Prostate gland (tissue), 2 donors: ENCODE measurements around the gene RNF167. TPM values are rescaled to one million over a fixed set of nuclear protein-coding genes. Genes with fewer than 3 reads are reported as not detected.

Experiments
- DNase-seq: peaks from one replicate; pipeline ENCODE4 v3.0.0-alpha.2; 2019; ENCODE audit warnings: low spot score
- H3K27ac ChIP-seq, 2 donors: fragments of 200-600 bp; sonication (generic); 2 replicates each; pipeline ENCODE4 v1.5.1; 2017 to 2019
- H3K27me3 ChIP-seq: fragments of 200-600 bp; sonication (generic); replicated peaks from 2 replicates; pipeline ENCODE4 v1.5.1; 2019; ENCODE audit not compliant: insufficient read depth
- H3K36me3 ChIP-seq, 2 donors: fragments of 200-600 bp; sonication (generic); 1 replicate in 1 of 2; 2 replicates in 1 of 2; pipeline versions ENCODE4 v1.5.1 to v1.8.1; 2017 to 2019
- H3K4me1 ChIP-seq: fragments of 200-600 bp; sonication (generic); replicated peaks from 2 replicates; pipeline ENCODE4 v1.5.1; 2019
- H3K4me3 ChIP-seq, 2 donors: fragments of 200-600 bp; sonication (generic); 2 replicates each; pipeline ENCODE4 v1.5.1; 2017 to 2019
- H3K9me3 ChIP-seq: fragments of 200-600 bp; sonication (generic); 2 replicates; pipeline ENCODE4 v1.5.1; 2017
- POLR2A ChIP-seq: fragments of 450-650 bp; IDR thresholded peaks from one replicate; pipeline ENCODE4 v1.6.1; 2016; ENCODE audit warnings: antibody characterized with exemption, mild to moderate bottlenecking
- POLR2AphosphoS5 ChIP-seq: sonication (generic); formaldehyde crosslinking; IDR thresholded peaks from one replicate; pipeline ENCODE4 v1.6.1; 2017; ENCODE audit warnings: antibody characterized with exemption
- WGBS: methylation state at CpG from one replicate; pipeline ENCODE4 v1.1.5; 2018; 5-methylcytosine and 5-hydroxymethylcytosine counted together
- intact Hi-C: fragments of 100-400 bp; cut with DNase I; formaldehyde crosslinking; loops from one replicate; pipeline ENCODE4 v1.14.2; 2022
- total RNA-seq, 2 donors: library from RNA; depleted of rRNA; stranded (reverse); fragments of >200 nt; gene quantifications; one replicate each; pipeline ENCODE4 v1.1.0, GENCODE V29; 2016
- TF ChIP-seq, protein P1 (sequence below), 4 experiments: fragments of 200-600 bp in 2 of 4; fragments of 450-650 bp in 2 of 4; sonication (generic) in 2 of 4; IDR thresholded peaks; 1 replicate in 3 of 4; 2 replicates in 1 of 4; pipeline ENCODE4 v1.5.1; 2016 to 2019; ENCODE audit warnings: antibody characterized with exemption in 4 of 4, mild to moderate bottlenecking in 2 of 4, moderate library complexity in 2 of 4

Gene RNF167
- total RNA-seq, 2 donors from 2014 or later: 78.7 to 138 TPM

DNA sequence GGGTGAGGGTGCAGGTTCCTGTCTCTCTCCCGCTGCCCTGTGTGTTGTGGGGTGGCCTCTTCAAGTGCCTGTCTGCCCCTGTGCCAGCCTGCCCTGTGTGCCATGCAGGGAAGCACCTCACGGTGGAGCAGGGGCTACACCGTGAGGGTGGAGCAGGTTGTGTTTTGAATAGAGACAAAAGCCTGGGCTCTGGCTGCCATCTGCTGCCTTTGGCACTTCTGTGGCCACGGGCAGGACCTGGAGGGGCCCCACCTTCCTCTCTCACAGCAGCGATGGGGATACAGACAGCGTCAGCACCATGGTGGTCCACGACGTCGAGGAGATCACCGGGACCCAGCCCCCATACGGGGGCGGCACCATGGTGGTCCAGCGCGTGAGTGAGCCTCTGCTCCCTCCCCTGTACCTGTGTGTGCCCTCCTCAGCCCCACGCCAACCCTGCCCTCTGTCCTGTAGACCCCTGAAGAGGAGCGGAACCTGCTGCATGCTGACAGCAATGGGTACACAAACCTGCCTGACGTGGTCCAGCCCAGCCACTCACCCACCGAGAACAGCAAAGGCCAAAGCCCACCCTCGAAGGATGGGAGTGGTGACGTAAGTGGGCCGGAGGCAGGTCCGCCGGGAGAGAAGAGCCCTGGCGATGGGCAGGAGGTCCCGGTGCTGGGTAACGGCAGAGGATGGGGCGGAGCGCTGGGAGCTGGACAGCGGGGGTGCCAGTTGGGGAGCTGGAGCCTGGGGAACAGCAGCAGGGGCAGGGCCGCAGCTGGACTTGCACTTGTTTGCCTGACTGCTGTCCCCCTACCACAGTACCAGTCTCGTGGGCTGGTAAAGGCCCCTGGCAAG, 46.1 kb upstream of the RNF167 start:
- Histone ChIP-seq H3K27ac (no peak overlapping the region), H3K4me1 (no peaks in the 10 kb centered on the region), H3K9me3 (no peaks in the 10 kb centered on the region), H3K4me3 (no peak overlapping the region), H3K36me3 (peaks cover 9 to 38% of the 10 kb centered on the region in 2 donors), H3K27me3 (no peaks in the 10 kb centered on the region)
- intact Hi-C loops: no loop called here
- TF ChIP-seq POLR2A (no peak), POLR2AphosphoS5 (no peak)
- TF ChIP-seq, protein P1, sequence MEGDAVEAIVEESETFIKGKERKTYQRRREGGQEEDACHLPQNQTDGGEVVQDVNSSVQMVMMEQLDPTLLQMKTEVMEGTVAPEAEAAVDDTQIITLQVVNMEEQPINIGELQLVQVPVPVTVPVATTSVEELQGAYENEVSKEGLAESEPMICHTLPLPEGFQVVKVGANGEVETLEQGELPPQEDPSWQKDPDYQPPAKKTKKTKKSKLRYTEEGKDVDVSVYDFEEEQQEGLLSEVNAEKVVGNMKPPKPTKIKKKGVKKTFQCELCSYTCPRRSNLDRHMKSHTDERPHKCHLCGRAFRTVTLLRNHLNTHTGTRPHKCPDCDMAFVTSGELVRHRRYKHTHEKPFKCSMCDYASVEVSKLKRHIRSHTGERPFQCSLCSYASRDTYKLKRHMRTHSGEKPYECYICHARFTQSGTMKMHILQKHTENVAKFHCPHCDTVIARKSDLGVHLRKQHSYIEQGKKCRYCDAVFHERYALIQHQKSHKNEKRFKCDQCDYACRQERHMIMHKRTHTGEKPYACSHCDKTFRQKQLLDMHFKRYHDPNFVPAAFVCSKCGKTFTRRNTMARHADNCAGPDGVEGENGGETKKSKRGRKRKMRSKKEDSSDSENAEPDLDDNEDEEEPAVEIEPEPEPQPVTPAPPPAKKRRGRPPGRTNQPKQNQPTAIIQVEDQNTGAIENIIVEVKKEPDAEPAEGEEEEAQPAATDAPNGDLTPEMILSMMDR (IDR thresholded peaks at IDR 0.05): no peak
- DNase-seq: no peak
- 83% methylated on average over 31 of the region's 31 CpGs for WGBS

DNA sequence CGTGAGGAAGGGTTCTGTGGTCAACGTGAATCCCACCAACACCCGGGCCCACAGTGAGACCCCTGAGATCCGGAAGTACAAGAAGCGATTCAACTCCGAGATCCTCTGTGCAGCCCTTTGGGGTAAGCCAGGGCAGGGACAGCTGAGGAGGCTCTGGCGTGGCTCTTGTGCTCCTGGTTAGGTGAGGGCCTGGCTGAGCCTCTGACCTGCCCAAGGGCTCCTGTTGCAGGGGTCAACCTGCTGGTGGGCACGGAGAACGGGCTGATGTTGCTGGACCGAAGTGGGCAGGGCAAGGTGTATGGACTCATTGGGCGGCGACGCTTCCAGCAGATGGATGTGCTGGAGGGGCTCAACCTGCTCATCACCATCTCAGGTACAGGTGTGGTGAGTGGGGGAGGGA, 44.9 kb upstream of the RNF167 start:
- no peaks in the 10 kb centered on the region for H3K9me3 ChIP-seq
- intact Hi-C loops: no loop called here
- H3K4me1 ChIP-seq: no peaks in the 10 kb centered on the region
- H3K36me3 ChIP-seq: peaks cover 9 to 37% of the 10 kb centered on the region in 2 donors
- DNase-seq: no peak
- 87% methylated on average over 13 of the region's 13 CpGs for WGBS
- H3K4me3 ChIP-seq: no peak overlapping the region
- H3K27ac ChIP-seq: no peak overlapping the region
- no peaks in the 10 kb centered on the region for H3K27me3 ChIP-seq
- TF ChIP-seq POLR2A (no peak), POLR2AphosphoS5 (no peak)
- TF ChIP-seq, protein P1 (IDR thresholded peaks at IDR 0.05): no peak

DNA sequence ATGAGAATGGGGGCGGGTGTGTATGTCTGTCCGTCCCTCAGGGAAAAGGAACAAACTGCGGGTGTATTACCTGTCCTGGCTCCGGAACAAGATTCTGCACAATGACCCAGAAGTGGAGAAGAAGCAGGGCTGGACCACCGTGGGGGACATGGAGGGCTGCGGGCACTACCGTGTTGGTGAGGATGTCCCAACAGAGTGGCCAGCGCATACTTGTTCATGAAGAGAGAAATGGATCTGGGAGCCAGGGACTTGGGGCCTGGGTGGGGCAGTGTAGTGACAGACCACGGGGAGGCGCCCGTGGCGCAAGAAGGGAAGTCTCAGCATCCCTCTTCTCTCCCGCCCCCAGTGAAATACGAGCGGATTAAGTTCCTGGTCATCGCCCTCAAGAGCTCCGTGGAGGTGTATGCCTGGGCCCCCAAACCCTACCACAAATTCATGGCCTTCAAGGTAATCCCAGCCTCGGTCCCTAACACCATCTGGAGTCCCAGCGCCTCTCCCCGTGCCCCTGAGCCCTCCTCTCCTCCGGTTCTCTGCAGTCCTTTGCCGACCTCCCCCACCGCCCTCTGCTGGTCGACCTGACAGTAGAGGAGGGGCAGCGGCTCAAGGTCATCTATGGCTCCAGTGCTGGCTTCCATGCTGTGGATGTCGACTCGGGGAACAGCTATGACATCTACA, 44.3 kb upstream of the RNF167 start:
- TF ChIP-seq, protein P1 (IDR thresholded peaks at IDR 0.05): no peak
- TF ChIP-seq POLR2A: no peak
- TF ChIP-seq POLR2AphosphoS5: no peak
- DNase-seq: no peak
- WGBS: 64% methylated on average over 24 of the region's 27 CpGs
- H3K36me3 ChIP-seq: peaks cover 9 to 30% of the 10 kb centered on the region in 2 donors
- no peaks in the 10 kb centered on the region for H3K4me1 ChIP-seq
- no peaks in the 10 kb centered on the region for H3K27me3 ChIP-seq
- no peaks in the 10 kb centered on the region for H3K9me3 ChIP-seq
- intact Hi-C loops: no loop called here
- no peak overlapping the region for H3K4me3 ChIP-seq
- no peak overlapping the region for H3K27ac ChIP-seq

DNA sequence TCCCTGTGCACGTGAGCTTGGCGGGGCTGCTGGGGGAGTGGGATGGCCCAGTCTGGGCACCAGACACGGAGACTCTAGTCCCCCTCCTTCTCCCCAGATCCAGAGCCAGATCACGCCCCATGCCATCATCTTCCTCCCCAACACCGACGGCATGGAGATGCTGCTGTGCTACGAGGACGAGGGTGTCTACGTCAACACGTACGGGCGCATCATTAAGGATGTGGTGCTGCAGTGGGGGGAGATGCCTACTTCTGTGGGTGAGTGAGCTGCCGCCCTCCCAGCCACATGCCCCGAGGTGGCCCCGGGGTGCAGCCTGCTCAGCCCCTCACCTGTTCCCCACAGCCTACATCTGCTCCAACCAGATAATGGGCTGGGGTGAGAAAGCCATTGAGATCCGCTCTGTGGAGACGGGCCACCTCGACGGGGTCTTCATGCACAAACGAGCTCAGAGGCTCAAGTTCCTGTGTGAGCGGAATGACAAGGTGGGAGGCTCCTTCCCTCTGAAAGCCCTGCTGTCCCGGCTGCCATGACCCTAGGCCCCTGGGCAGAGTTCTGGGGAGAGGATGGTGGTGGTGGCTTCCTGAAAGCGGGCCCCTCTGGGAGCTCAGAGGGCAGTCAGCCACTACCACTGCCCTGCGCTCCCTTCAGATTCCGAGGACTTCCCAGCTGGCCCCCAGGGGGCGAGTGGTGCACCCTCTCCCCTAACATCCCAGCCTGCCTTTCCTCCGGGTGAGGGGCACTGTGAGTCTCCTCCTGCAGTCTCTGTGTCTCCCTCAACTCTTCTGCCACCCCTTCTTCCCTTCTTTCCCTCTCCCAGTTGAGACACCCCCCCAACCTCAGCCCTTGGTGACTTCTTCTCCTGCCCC, 43.5 kb upstream of the RNF167 start:
- no peak for DNase-seq
- no peaks in the 10 kb centered on the region for H3K4me1 ChIP-seq
- no peak overlapping the region for H3K27ac ChIP-seq
- H3K9me3 ChIP-seq: no peaks in the 10 kb centered on the region
- WGBS: 84% methylated on average over 27 of the region's 27 CpGs
- peaks cover 9 to 24% of the 10 kb centered on the region in 2 donors for H3K36me3 ChIP-seq
- no peak for TF ChIP-seq POLR2A
- TF ChIP-seq, protein P1 (IDR thresholded peaks at IDR 0.05): no peak
- TF ChIP-seq POLR2AphosphoS5: no peak
- no peaks in the 10 kb centered on the region for H3K27me3 ChIP-seq
- intact Hi-C loops: no loop called here
- H3K4me3 ChIP-seq: no peak overlapping the region
